Fibroblast of peridontal ligament (primary cell): ENCODE data around the gene ALG3.
"Not testable (repeated sequence)": the region's sequence is repeated elsewhere in the genome, so short reads cannot be mapped to it uniquely, and the experiment has no call there.

Source experiments
- DNase-seq: peaks from one replicate; pipeline ENCODE4 v3.0.0-alpha.2; 2010; ENCODE audit errors: extremely low read depth

The ALG3 gene

GRCh38 chr3:184248454-184249411 is at the start of gene ALG3:
Gene ALG3, minus strand, starts transcription at chr3:184248962. Its CDS starts 22 bp downstream, at chr3:184248940.
- peak; percentile 87 for DNase-seq

- no peak for DNase-seq
Observed at GRCh38 chr3:184296616-184297015, 47.9 kb upstream of the ALG3 start.

- no peak for DNase-seq
Observed at GRCh38 chr3:184295771-184296170, 47.0 kb upstream of the ALG3 start.

- DNase-seq: no peak
Observed at GRCh38 chr3:184291738-184292445, 43.1 kb upstream of the ALG3 start.

GRCh38 chr3:184291044-184291737 is 42.4 kb upstream of the ALG3 start:
- DNase-seq: no peak

GRCh38 chr3:184290331-184290730 is 41.6 kb upstream of the ALG3 start:
- DNase-seq: no peak

GRCh38 chr3:184289426-184289938 is 40.7 kb upstream of the ALG3 start:
- DNase-seq: peak; percentile 48

- peak; percentile 62 for DNase-seq
Observed at GRCh38 chr3:184284696-184285095, 35.9 kb upstream of the ALG3 start.

- DNase-seq: no peak
Observed at GRCh38 chr3:184283681-184284080, 34.9 kb upstream of the ALG3 start.

- no peak for DNase-seq
Observed at GRCh38 chr3:184282941-184283340, 34.2 kb upstream of the ALG3 start.

- no peak for DNase-seq
Observed at GRCh38 chr3:184277366-184277765, 28.6 kb upstream of the ALG3 start.

GRCh38 chr3:184275961-184276910 is 27.5 kb upstream of the ALG3 start, which contains the start of gene ECE2:
Gene ECE2, plus strand, starts transcription at chr3:184276022. Its CDS starts 132 bp downstream, at chr3:184276154.
- DNase-seq: no peak

- DNase-seq: no peak
Observed at GRCh38 chr3:184275381-184275701, 26.6 kb upstream of the ALG3 start.

GRCh38 chr3:184272269-184272668 is 23.5 kb upstream of the ALG3 start:
- DNase-seq: no peak

- not testable (repeated sequence) for DNase-seq
Observed at GRCh38 chr3:184267249-184267648, 18.5 kb upstream of the ALG3 start.

GRCh38 chr3:184262764-184263179 is 14.0 kb upstream of the ALG3 start:
- no peak for DNase-seq

- DNase-seq: peak; percentile 30
Observed at GRCh38 chr3:184261854-184262763, 13.3 kb upstream of the ALG3 start.

GRCh38 chr3:184261270-184261853 is 12.6 kb upstream of the ALG3 start, which contains the start of gene CAMK2N2:
Gene CAMK2N2, minus strand, starts transcription at chr3:184261553. Its CDS starts 268 bp downstream, at chr3:184261285.
- DNase-seq: peak; percentile 17

- no peak for DNase-seq
Observed at GRCh38 chr3:184260724-184261269, 12.0 kb upstream of the ALG3 start.
